ENCODE measurements around the gene ZNF26.

ZNF26 gene

GRCh38 chr12:133073836-133074235 lies 87.7 kb downstream of the ZNF26 start:
- no peak for DNase-seq (ENCODE audit: low read depth)

Measured in activated T-helper 9 cell treated with anti-CD3 and anti-CD28 coated beads, Interleukin-2, amount 50 U/mL, for 16 hours (primary cell).